Stimulated activated CD8-positive, alpha-beta memory T cell treated with anti-CD3 and anti-CD28 coated beads, Interleukin-7, amount 100 ng/mL, for 4 hours (primary cell): ENCODE data around the gene SPDYE2B.
"Not testable (repeated sequence)": the region's sequence is repeated elsewhere in the genome, so short reads cannot be mapped to it uniquely, and the experiment has no call there.

Source experiments
- DNase-seq, 2 donors: peaks; one replicate each; pipeline ENCODE4 v3.0.0-alpha.2; 2020; ENCODE audit warnings: low read depth in 2 of 2

SPDYE2B gene

GRCh38 chr7:102698962-102699750, 49.0 kb downstream of the SPDYE2B start:
- not testable (repeated sequence) for DNase-seq
